ENCODE data around the gene C10orf95. TPM values are rescaled to one million over a fixed set of nuclear protein-coding genes. Genes with fewer than 3 reads are reported as not detected.
A peak's percentile ranks its signal among the peaks of the same experiment; 100 is the strongest.

C10orf95 gene
- total and polyA plus RNA-seq, 10 of the 15 experiments (the other 5 are each of a cell fraction or from before 2014, with no cell fraction given) = 0.06 to 1.1 (median 0.31) TPM

DNA sequence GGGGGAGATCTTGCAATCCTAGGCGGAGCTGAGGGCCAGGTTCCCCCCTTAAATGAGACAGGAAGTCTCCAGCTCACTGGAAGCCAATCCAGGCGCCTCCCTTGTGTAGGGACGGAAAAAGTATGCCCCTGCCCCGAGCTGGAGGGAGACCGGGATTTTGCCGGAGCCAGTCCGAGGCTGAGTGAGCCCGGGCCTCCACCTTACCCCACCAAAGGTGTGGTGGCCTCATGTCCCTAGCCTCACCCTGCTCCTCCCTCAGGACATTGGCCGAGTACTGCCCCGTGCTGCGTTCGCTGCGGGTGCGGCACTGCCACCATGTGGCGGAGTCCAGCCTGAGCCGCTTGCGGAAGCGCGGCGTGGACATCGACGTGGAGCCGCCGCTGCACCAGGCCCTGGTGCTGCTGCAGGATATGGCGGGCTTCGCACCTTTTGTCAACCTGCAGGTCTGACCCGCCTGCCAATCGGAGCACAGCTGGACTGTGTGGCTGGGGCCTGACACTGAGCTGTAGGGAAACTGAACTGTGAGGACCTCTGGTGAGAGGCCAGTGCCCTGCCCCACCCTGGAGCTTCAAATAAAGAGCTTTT is 28.7 kb downstream of the C10orf95 start:
- ChIA-PET RAD21 (ENCODE audit: unreplicated experiment) (interaction anchor here (1.0 to 3.8 kb wide), 8 partner anchors 10 to 271 kb away, joined by 3 to 24 read pairs (median 8); partner anchors contain the start of genes ACTR1A, CUEDC2 and NOLC1), POLR2A (interaction anchor here (1.1 to 4.9 kb wide), 6 partner anchors 9 to 192 kb away, joined by 3 to 35 read pairs (median 10); partner anchors contain the start of genes C10orf95, CUEDC2 and NFKB2), SMC1A (ENCODE audit: uncharacterized antibody, unreplicated experiment) (interaction anchor here (1.0 to 4.2 kb wide), 7 partner anchors 11 to 71 kb away, joined by 3 to 42 read pairs (median 4); partner anchors contain the start of genes C10orf95, CUEDC2 and NFKB2), CTCF (interaction anchor here (0.7 to 5.6 kb wide), 17 partner anchors 8 to 253 kb away, joined by 3 to 90 read pairs (median 9); partner anchors contain the start of genes C10orf95, CUEDC2, ELOVL3 and NFKB2)
- Histone ChIP-seq H3K4me3 (peak overlapping the region; percentile 98), H3K79me2 (ENCODE audit: control insufficient read depth, insufficient read depth, low read length) (peaks cover 7% of the 10 kb centered on the region), H3K27ac (ENCODE audit: control insufficient read depth, insufficient read depth) (peak overlapping the region; percentile 43; the same call in 1 of the 2 replicates), H3K36me3 (ENCODE audit: control insufficient read depth in 2 of 2, insufficient read depth in 2 of 2, low read length in 1 of 2) (peaks cover 0 to 5% of the 10 kb centered on the region in 2 experiments; a peak in 2 of 4 replicates), H3K4me2 (ENCODE audit: control insufficient read depth, insufficient read depth) (peak overlapping the region; percentile 95), H4K20me1 (ENCODE audit: control insufficient read depth, insufficient read depth) (peaks cover 2% of the 10 kb centered on the region; the same call in 1 of the 2 replicates), H2AFZ (ENCODE audit: control insufficient read depth, low read depth, low read length) (peak overlapping the region; percentile 52), H3K27me3 (replicated peaks in 1 of 2; ENCODE audit: control insufficient read depth in 2 of 2, insufficient read depth in 2 of 2, low read length in 1 of 2) (no peaks in the 10 kb centered on the region; a peak in 1 of 4 replicates), H3K4me1 (ENCODE audit: control insufficient read depth, insufficient read depth, low read length) (peaks cover 18% of the 10 kb centered on the region), H3K9ac (ENCODE audit: control insufficient read depth, insufficient read depth, low read length) (peak overlapping the region; percentile 78), H3K9me3 (replicated peaks; ENCODE audit: control insufficient read depth, insufficient read depth, low read length) (no peaks in the 10 kb centered on the region)
- ATAC-seq (peak; percentile 66), DNase-seq (ENCODE audit: low read depth, low spot score) (no peak), FAIRE-seq (no peak)
- WGBS (ENCODE audit: insufficient coverage, insufficient replicate concordance, low lambda C conversion rate, missing lambda C conversion rate) = 60% methylated on average over 27 of the region's 28 CpGs
- intact Hi-C loops (cut with micrococcal nuclease; ENCODE audit: unreplicated experiment) = no loop called here
- in situ Hi-C loops (cut with MboI) = no loop called here
- BruUV-seq (replicated peaks) = no TSS peak
- TF ChIP-seq, protein P1, sequence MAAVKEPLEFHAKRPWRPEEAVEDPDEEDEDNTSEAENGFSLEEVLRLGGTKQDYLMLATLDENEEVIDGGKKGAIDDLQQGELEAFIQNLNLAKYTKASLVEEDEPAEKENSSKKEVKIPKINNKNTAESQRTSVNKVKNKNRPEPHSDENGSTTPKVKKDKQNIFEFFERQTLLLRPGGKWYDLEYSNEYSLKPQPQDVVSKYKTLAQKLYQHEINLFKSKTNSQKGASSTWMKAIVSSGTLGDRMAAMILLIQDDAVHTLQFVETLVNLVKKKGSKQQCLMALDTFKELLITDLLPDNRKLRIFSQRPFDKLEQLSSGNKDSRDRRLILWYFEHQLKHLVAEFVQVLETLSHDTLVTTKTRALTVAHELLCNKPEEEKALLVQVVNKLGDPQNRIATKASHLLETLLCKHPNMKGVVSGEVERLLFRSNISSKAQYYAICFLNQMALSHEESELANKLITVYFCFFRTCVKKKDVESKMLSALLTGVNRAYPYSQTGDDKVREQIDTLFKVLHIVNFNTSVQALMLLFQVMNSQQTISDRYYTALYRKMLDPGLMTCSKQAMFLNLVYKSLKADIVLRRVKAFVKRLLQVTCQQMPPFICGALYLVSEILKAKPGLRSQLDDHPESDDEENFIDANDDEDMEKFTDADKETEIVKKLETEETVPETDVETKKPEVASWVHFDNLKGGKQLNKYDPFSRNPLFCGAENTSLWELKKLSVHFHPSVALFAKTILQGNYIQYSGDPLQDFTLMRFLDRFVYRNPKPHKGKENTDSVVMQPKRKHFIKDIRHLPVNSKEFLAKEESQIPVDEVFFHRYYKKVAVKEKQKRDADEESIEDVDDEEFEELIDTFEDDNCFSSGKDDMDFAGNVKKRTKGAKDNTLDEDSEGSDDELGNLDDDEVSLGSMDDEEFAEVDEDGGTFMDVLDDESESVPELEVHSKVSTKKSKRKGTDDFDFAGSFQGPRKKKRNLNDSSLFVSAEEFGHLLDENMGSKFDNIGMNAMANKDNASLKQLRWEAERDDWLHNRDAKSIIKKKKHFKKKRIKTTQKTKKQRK (IDR thresholded peaks at IDR 0.05; ENCODE audit: low read depth, low read length) = no peak
- TF ChIP-seq SPI1 (IDR thresholded peaks at IDR 0.05; ENCODE audit: borderline replicate concordance, insufficient read depth, low read depth, low read length) (peak; percentile 6; the same call in 1 of the 2 replicates), IKZF2 (IDR thresholded peaks at IDR 0.05) (no peak), ZNF274 (IDR thresholded peaks at IDR 0.05; ENCODE audit: insufficient read depth, insufficient read length) (no peak), BHLHE40 (IDR thresholded peaks at IDR 0.05; ENCODE audit: borderline replicate concordance in 1 of 2, low read depth in 2 of 2, low read length in 1 of 2) (peak in 1 of 2 experiments; percentile 62; a peak in 2 of 4 replicates), CEBPB (IDR thresholded peaks at IDR 0.05; ENCODE audit: borderline replicate concordance in 1 of 2, low read depth in 2 of 2, low read length in 2 of 2) (no peak), SMC3 (IDR thresholded peaks at IDR 0.05; ENCODE audit: borderline replicate concordance, low read length) (peak; percentile 58), RAD21 (IDR thresholded peaks at IDR 0.05; ENCODE audit: insufficient read depth, low read depth, low read length) (peak; percentile 67), NFYB (IDR thresholded peaks at IDR 0.05; ENCODE audit: insufficient read depth, low read depth, low read length) (0 out of 2 replicates have a peak, but pooled peaks have one; percentile 21), HDGF (IDR thresholded peaks at IDR 0.05) (peak; percentile 71)
- TF ChIP-seq, protein P2, sequence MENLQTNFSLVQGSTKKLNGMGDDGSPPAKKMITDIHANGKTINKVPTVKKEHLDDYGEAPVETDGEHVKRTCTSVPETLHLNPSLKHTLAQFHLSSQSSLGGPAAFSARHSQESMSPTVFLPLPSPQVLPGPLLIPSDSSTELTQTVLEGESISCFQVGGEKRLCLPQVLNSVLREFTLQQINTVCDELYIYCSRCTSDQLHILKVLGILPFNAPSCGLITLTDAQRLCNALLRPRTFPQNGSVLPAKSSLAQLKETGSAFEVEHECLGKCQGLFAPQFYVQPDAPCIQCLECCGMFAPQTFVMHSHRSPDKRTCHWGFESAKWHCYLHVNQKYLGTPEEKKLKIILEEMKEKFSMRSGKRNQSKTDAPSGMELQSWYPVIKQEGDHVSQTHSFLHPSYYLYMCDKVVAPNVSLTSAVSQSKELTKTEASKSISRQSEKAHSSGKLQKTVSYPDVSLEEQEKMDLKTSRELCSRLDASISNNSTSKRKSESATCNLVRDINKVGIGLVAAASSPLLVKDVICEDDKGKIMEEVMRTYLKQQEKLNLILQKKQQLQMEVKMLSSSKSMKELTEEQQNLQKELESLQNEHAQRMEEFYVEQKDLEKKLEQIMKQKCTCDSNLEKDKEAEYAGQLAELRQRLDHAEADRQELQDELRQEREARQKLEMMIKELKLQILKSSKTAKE (IDR thresholded peaks at IDR 0.05; ENCODE audit: low read depth, poor library complexity, severe bottlenecking) = no peak
- TF ChIP-seq, protein P3, sequence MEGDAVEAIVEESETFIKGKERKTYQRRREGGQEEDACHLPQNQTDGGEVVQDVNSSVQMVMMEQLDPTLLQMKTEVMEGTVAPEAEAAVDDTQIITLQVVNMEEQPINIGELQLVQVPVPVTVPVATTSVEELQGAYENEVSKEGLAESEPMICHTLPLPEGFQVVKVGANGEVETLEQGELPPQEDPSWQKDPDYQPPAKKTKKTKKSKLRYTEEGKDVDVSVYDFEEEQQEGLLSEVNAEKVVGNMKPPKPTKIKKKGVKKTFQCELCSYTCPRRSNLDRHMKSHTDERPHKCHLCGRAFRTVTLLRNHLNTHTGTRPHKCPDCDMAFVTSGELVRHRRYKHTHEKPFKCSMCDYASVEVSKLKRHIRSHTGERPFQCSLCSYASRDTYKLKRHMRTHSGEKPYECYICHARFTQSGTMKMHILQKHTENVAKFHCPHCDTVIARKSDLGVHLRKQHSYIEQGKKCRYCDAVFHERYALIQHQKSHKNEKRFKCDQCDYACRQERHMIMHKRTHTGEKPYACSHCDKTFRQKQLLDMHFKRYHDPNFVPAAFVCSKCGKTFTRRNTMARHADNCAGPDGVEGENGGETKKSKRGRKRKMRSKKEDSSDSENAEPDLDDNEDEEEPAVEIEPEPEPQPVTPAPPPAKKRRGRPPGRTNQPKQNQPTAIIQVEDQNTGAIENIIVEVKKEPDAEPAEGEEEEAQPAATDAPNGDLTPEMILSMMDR (IDR thresholded peaks at IDR 0.05 in 2 of 3, conservative IDR thresholded peaks at IDR 0.05 in 1 of 3; ENCODE audit: control insufficient read depth in 2 of 3, extremely low read depth in 1 of 3, insufficient read depth in 1 of 3, low read depth in 3 of 3, low read length in 3 of 3) = peak; percentile 72 to 83 (median 75)
- TF ChIP-seq, protein P4, sequence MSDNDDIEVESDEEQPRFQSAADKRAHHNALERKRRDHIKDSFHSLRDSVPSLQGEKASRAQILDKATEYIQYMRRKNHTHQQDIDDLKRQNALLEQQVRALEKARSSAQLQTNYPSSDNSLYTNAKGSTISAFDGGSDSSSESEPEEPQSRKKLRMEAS (IDR thresholded peaks at IDR 0.05; ENCODE audit: low read depth, low read length) = peak; percentile 56; the same call in 1 of the 2 replicates
